ENCODE data around the gene PRKN. TPM values are rescaled to one million over a fixed set of nuclear protein-coding genes. Genes with fewer than 3 reads are reported as not detected.

The PRKN gene
- total and polyA plus RNA-seq, 2 donors (not counting 1 experiment from before 2014, with no cell fraction given), result 0.43 to 4.6 TPM

GRCh38 chr6:161671117-161671516, 1056.4 kb downstream of the PRKN start:
- H3K4me2 ChIP-seq (ENCODE audit: extremely low read depth, insufficient read depth, low read length), result no peak overlapping the region
- H3K36me3 ChIP-seq (ENCODE audit: control insufficient read depth, insufficient read depth, low read length), result no peaks in the 10 kb centered on the region
- H2AFZ ChIP-seq (ENCODE audit: low read length), result no peak overlapping the region
- H3K27me3 ChIP-seq (ENCODE audit: control insufficient read depth, insufficient read depth, low read length), result no peaks in the 10 kb centered on the region
- DNase-seq (ENCODE audit: low read depth in 2 of 2), result no peak
- no peaks in the 10 kb centered on the region for H3K9me3 ChIP-seq (ENCODE audit: control insufficient read depth, insufficient read depth, low read depth, low read length)
- H3K79me2 ChIP-seq (ENCODE audit: control insufficient read depth, insufficient read depth, low read length), result no peaks in the 10 kb centered on the region
- H3K9ac ChIP-seq (ENCODE audit: insufficient read depth, low read length), result no peak overlapping the region
- TF ChIP-seq CTCF (conservative IDR thresholded peaks at IDR 0.05 in 1 of 2, IDR thresholded peaks at IDR 0.05 in 1 of 2; ENCODE audit: low read depth in 1 of 2, low read length in 2 of 2) (no peak), EZH2 (IDR thresholded peaks at IDR 0.05; ENCODE audit: low read length, missing control alignments) (no peak)
- H3K4me1 ChIP-seq (ENCODE audit: control insufficient read depth, extremely low read depth, insufficient read depth, low read length), result no peaks in the 10 kb centered on the region
- no peak overlapping the region for H3K4me3 ChIP-seq (replicated peaks in 1 of 4; ENCODE audit: control extremely low read depth in 1 of 4, insufficient read depth in 1 of 4, low read depth in 3 of 4, low read length in 4 of 4)
- H3K27ac ChIP-seq (ENCODE audit: insufficient read depth, low read length), result no peak overlapping the region
- H4K20me1 ChIP-seq (ENCODE audit: control insufficient read depth, extremely low read depth, insufficient read depth, low read length), result no peaks in the 10 kb centered on the region

GRCh38 chr6:161668665-161669064, 1058.9 kb downstream of the PRKN start:
- no peaks in the 10 kb centered on the region for H3K27me3 ChIP-seq (ENCODE audit: control insufficient read depth, insufficient read depth, low read length)
- no peaks in the 10 kb centered on the region for H3K4me1 ChIP-seq (ENCODE audit: control insufficient read depth, extremely low read depth, insufficient read depth, low read length)
- no peak for DNase-seq (ENCODE audit: low read depth in 2 of 2)
- TF ChIP-seq CTCF (conservative IDR thresholded peaks at IDR 0.05 in 1 of 2, IDR thresholded peaks at IDR 0.05 in 1 of 2; ENCODE audit: low read depth in 1 of 2, low read length in 2 of 2) (no peak), EZH2 (IDR thresholded peaks at IDR 0.05; ENCODE audit: low read length, missing control alignments) (no peak)
- H3K9ac ChIP-seq (ENCODE audit: insufficient read depth, low read length), result no peak overlapping the region
- no peak overlapping the region for H3K4me3 ChIP-seq (replicated peaks in 1 of 4; ENCODE audit: control extremely low read depth in 1 of 4, insufficient read depth in 1 of 4, low read depth in 3 of 4, low read length in 4 of 4)
- no peaks in the 10 kb centered on the region for H3K79me2 ChIP-seq (ENCODE audit: control insufficient read depth, insufficient read depth, low read length)
- no peak overlapping the region for H3K4me2 ChIP-seq (ENCODE audit: extremely low read depth, insufficient read depth, low read length)
- no peaks in the 10 kb centered on the region for H3K36me3 ChIP-seq (ENCODE audit: control insufficient read depth, insufficient read depth, low read length)
- H3K27ac ChIP-seq (ENCODE audit: insufficient read depth, low read length), result no peak overlapping the region
- H2AFZ ChIP-seq (ENCODE audit: low read length), result no peak overlapping the region
- no peaks in the 10 kb centered on the region for H4K20me1 ChIP-seq (ENCODE audit: control insufficient read depth, extremely low read depth, insufficient read depth, low read length)
- H3K9me3 ChIP-seq (ENCODE audit: control insufficient read depth, insufficient read depth, low read depth, low read length), result no peaks in the 10 kb centered on the region

GRCh38 chr6:161667957-161668356, 1059.6 kb downstream of the PRKN start:
- no peaks in the 10 kb centered on the region for H3K4me1 ChIP-seq (ENCODE audit: control insufficient read depth, extremely low read depth, insufficient read depth, low read length)
- H3K27ac ChIP-seq (ENCODE audit: insufficient read depth, low read length), result no peak overlapping the region
- no peaks in the 10 kb centered on the region for H3K9me3 ChIP-seq (ENCODE audit: control insufficient read depth, insufficient read depth, low read depth, low read length)
- H3K27me3 ChIP-seq (ENCODE audit: control insufficient read depth, insufficient read depth, low read length), result no peaks in the 10 kb centered on the region
- H3K4me2 ChIP-seq (ENCODE audit: extremely low read depth, insufficient read depth, low read length), result no peak overlapping the region
- no peak for DNase-seq (ENCODE audit: low read depth in 2 of 2)
- no peaks in the 10 kb centered on the region for H3K79me2 ChIP-seq (ENCODE audit: control insufficient read depth, insufficient read depth, low read length)
- no peaks in the 10 kb centered on the region for H4K20me1 ChIP-seq (ENCODE audit: control insufficient read depth, extremely low read depth, insufficient read depth, low read length)
- TF ChIP-seq EZH2 (IDR thresholded peaks at IDR 0.05; ENCODE audit: low read length, missing control alignments) (no peak), CTCF (conservative IDR thresholded peaks at IDR 0.05 in 1 of 2, IDR thresholded peaks at IDR 0.05 in 1 of 2; ENCODE audit: low read depth in 1 of 2, low read length in 2 of 2) (no peak)
- H3K36me3 ChIP-seq (ENCODE audit: control insufficient read depth, insufficient read depth, low read length), result no peaks in the 10 kb centered on the region
- no peak overlapping the region for H3K4me3 ChIP-seq (replicated peaks in 1 of 4; ENCODE audit: control extremely low read depth in 1 of 4, insufficient read depth in 1 of 4, low read depth in 3 of 4, low read length in 4 of 4)
- H2AFZ ChIP-seq (ENCODE audit: low read length), result no peak overlapping the region
- H3K9ac ChIP-seq (ENCODE audit: insufficient read depth, low read length), result no peak overlapping the region

All from fibroblast of lung (primary cell).